LNCaP clone FGC (cell line): ENCODE results near the gene RASL10B.

Experiments
- DNase-seq: peaks from one replicate; pipeline ENCODE4 v3.0.0-alpha.2; 2011; ENCODE audit warnings: low read depth
- H3K4me3 ChIP-seq: 2 replicates; pipeline ENCODE4 v1.5.1; 2011; ENCODE audit warnings: mild to moderate bottlenecking, low read depth, low read length, control low read depth
- CTCF ChIP-seq: IDR thresholded peaks from 2 replicates; pipeline ENCODE4 v1.5.1; 2012; ENCODE audit warnings: mild to moderate bottlenecking; ENCODE audit not compliant: control insufficient read depth, insufficient read depth; ENCODE audit errors: extremely low read depth

RASL10B gene

GRCh38 chr17:35765086-35765710 is 33.8 kb downstream of the RASL10B start:
- TF ChIP-seq CTCF = no peak
- no peak overlapping the region for H3K4me3 ChIP-seq
- no peak for DNase-seq

- H3K4me3 ChIP-seq = no peak overlapping the region
- no peak for TF ChIP-seq CTCF
- no peak for DNase-seq
Observed at GRCh38 chr17:35765756-35766488, 34.5 kb downstream of the RASL10B start.

GRCh38 chr17:35766489-35766877 is 35.0 kb downstream of the RASL10B start:
- DNase-seq = no peak
- TF ChIP-seq CTCF = no peak
- H3K4me3 ChIP-seq = no peak overlapping the region

GRCh38 chr17:35766903-35767510 is 35.6 kb downstream of the RASL10B start:
- no peak for DNase-seq
- no peak overlapping the region for H3K4me3 ChIP-seq
- TF ChIP-seq CTCF = peak; percentile 72

DNA sequence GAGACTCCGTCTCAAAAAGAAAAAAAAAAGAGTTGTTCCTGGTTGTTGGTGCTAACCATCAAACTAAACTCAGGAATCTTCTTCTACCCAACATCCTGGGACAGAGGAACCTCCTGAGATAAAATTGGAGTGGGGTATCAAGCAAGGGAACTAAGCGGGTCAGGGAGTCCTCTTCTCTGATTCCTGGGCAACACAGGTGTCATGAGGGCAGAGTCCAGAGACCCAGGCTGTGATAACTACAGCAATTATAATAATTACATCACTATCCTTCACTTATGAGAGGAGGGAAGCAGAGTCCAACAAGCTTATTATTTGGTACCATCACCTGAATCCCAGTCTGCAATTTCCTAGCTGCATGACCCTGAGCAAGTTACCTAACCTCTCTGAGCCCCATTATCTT is 37.4 kb downstream of the RASL10B start:
- no peak for DNase-seq
- no peak for TF ChIP-seq CTCF
- no peak overlapping the region for H3K4me3 ChIP-seq

GRCh38 chr17:35769895-35770486 is 38.6 kb downstream of the RASL10B start:
- no peak overlapping the region for H3K4me3 ChIP-seq
- DNase-seq = no peak
- TF ChIP-seq CTCF = peak; percentile 28; the same call in 1 of the 2 replicates
